IMR-90 (cell line): Measurements from ENCODE around the gene MLXIPL. TPM values are rescaled to one million over a fixed set of nuclear protein-coding genes. Genes with fewer than 3 reads are reported as not detected.

Source experiments
- ATAC-seq: fragments of 200-7000 bp; cut with Tn5 transposase; 2 replicates; pipeline ENCODE4 v1.9.1; 2020; ENCODE audit warnings: low read depth, mild to moderate bottlenecking, moderate library complexity
- BruUV-seq: library from RNA; stranded (reverse); fragments of 400-500 nt; replicated peaks from 2 replicates; lab custom pipeline; 2021; lab: Mats Ljungman, UMichigan
- CTCF ChIA-PET: fragments of 300-600 bp; formaldehyde crosslinking; extraction: SDS; loops from one replicate; lab custom pipeline; 2021; ENCODE audit warnings: antibody characterized with exemption; lab: Yijun Ruan, JAX
- POLR2A ChIA-PET: fragments of 300-600 bp; sonication (Branson Sonifier 250); formaldehyde crosslinking; loops from one replicate; lab custom pipeline; 2022; ENCODE audit warnings: antibody characterized with exemption; ENCODE audit not compliant: unreplicated experiment; lab: Charles Lee
- DNase-seq: peaks from one replicate; pipeline ENCODE4 v3.0.0; 2013
- H2AFZ ChIP-seq: replicated peaks from 2 replicates; pipeline ENCODE3; 2013; ENCODE audit warnings: low read length, mild to moderate bottlenecking; ENCODE audit not compliant: poor library complexity
- H2AK5ac ChIP-seq: 2 replicates; pipeline ENCODE4 v1.6.1; 2013; ENCODE audit warnings: low read depth, low read length, inconsistent platforms
- H2AK9ac ChIP-seq: replicated peaks from 2 replicates; pipeline ENCODE3; 2013; ENCODE audit warnings: mild to moderate bottlenecking, low read depth, low read length, moderate library complexity; ENCODE audit not compliant: poor library complexity
- H2BK120ac ChIP-seq: 2 replicates; pipeline ENCODE4 v1.6.1; 2013; ENCODE audit warnings: low read depth, low read length, inconsistent platforms
- H2BK15ac ChIP-seq: 3 replicates; pipeline ENCODE4 v1.6.1; 2013; ENCODE audit warnings: low read depth, low read length, inconsistent platforms
- H2BK20ac ChIP-seq: 2 replicates; pipeline ENCODE4 v1.6.1; 2013; ENCODE audit warnings: low read depth, mild to moderate bottlenecking, inconsistent platforms, low read length, moderate library complexity
- H2BK5ac ChIP-seq: 2 replicates; pipeline ENCODE4 v1.6.1; 2013; ENCODE audit warnings: mild to moderate bottlenecking, low read depth, low read length, inconsistent platforms; ENCODE audit not compliant: poor library complexity, severe bottlenecking
- H3K14ac ChIP-seq: replicated peaks from 2 replicates; pipeline ENCODE4 v1.6.1; 2013; ENCODE audit warnings: low read depth, low read length, inconsistent platforms
- H3K18ac ChIP-seq: 2 replicates; pipeline ENCODE4 v1.6.1; 2013; ENCODE audit warnings: low read depth, low read length, control low read depth
- H3K23ac ChIP-seq: 2 replicates; pipeline ENCODE4 v1.6.1; 2013; ENCODE audit warnings: low read depth, low read length, inconsistent platforms
- H3K27ac ChIP-seq: 2 replicates; pipeline ENCODE4 v1.5.1; 2013; ENCODE audit warnings: mild to moderate bottlenecking, control low read depth, low read length; ENCODE audit not compliant: insufficient read depth
- H3K27me3 ChIP-seq: 2 replicates; pipeline ENCODE4 v1.6.1; 2013; ENCODE audit warnings: low read length; ENCODE audit not compliant: control insufficient read depth, insufficient read depth
- H3K36me3 ChIP-seq: 2 replicates; pipeline ENCODE4 v1.6.1; 2013; ENCODE audit warnings: low read length, mixed read lengths; ENCODE audit not compliant: control insufficient read depth, insufficient read depth
- H3K4ac ChIP-seq: 2 replicates; pipeline ENCODE4 v1.6.1; 2013; ENCODE audit warnings: low read depth, low read length, inconsistent platforms
- H3K4me1 ChIP-seq: 2 replicates; pipeline ENCODE4 v1.6.1; 2013; ENCODE audit warnings: low read length, mixed read lengths; ENCODE audit not compliant: control insufficient read depth, insufficient read depth
- H3K4me2 ChIP-seq: 2 replicates; pipeline ENCODE4 v1.6.1; 2013; ENCODE audit warnings: low read depth, mild to moderate bottlenecking, control low read depth, low read length, moderate library complexity
- H3K4me3 ChIP-seq: 2 replicates; pipeline ENCODE4 v1.5.1; 2013; ENCODE audit warnings: low read depth, mild to moderate bottlenecking, control low read depth, low read length, moderate library complexity; ENCODE audit not compliant: insufficient read depth
- H3K56ac ChIP-seq: 2 replicates; pipeline ENCODE4 v1.6.1; 2013; ENCODE audit warnings: low read length, inconsistent platforms; ENCODE audit not compliant: insufficient read depth; ENCODE audit errors: extremely low read depth
- H3K79me1 ChIP-seq, 2 experiments: 2 replicates each; pipeline ENCODE4 v1.6.1; 2013; ENCODE audit warnings: low read length in 2 of 2, inconsistent platforms in 1 of 2, low read depth in 1 of 2
- H3K9ac ChIP-seq: 2 replicates; pipeline ENCODE4 v1.6.1; 2013; ENCODE audit warnings: low read depth, low read length, control low read depth
- H3K9me1 ChIP-seq: 2 replicates; pipeline ENCODE4 v1.6.1; 2013; ENCODE audit warnings: low read length, inconsistent platforms; ENCODE audit not compliant: insufficient read depth
- H3K9me3 ChIP-seq: 2 replicates; pipeline ENCODE4 v1.6.1; 2013; ENCODE audit warnings: low read length; ENCODE audit not compliant: control insufficient read depth, insufficient read depth
- H4K20me1 ChIP-seq: 2 replicates; pipeline ENCODE4 v1.6.1; 2013; ENCODE audit warnings: low read length, inconsistent platforms; ENCODE audit not compliant: insufficient read depth
- H4K5ac ChIP-seq: 2 replicates; pipeline ENCODE4 v1.6.1; 2013; ENCODE audit warnings: mild to moderate bottlenecking, low read depth, low read length, control low read depth
- H4K8ac ChIP-seq, 2 experiments: 2 replicates each; pipeline ENCODE4 v1.6.1; 2013; ENCODE audit warnings: low read depth in 2 of 2, low read length in 2 of 2, control low read depth in 1 of 2, inconsistent platforms in 1 of 2
- H4K91ac ChIP-seq: 2 replicates; pipeline ENCODE4 v1.6.1; 2013; ENCODE audit warnings: low read depth, low read length, inconsistent platforms; ENCODE audit not compliant: insufficient read depth
- BHLHE40 ChIP-seq: fragments of 150-350 bp; IDR thresholded peaks from 2 replicates; pipeline ENCODE4 v1.6.1; 2016; ENCODE audit warnings: mild to moderate bottlenecking, low read depth, low read length
- CHD1 ChIP-seq: IDR thresholded peaks from 2 replicates; pipeline ENCODE4 v1.6.1; 2012; ENCODE audit warnings: low read depth, low read length, improper control_type of control experiment
- FOS ChIP-seq: fragments of 150-350 bp; IDR thresholded peaks from 2 replicates; pipeline ENCODE4 v1.6.1; 2016; ENCODE audit warnings: low read depth, low read length
- MAZ ChIP-seq: IDR thresholded peaks from 2 replicates; pipeline ENCODE4 v1.6.1; 2012; ENCODE audit warnings: low read depth, mild to moderate bottlenecking, low read length, improper control_type of control experiment, moderate library complexity, borderline replicate concordance
- MXI1 ChIP-seq: IDR thresholded peaks from 2 replicates; pipeline ENCODE4 v1.6.1; 2012; ENCODE audit warnings: low read depth, mild to moderate bottlenecking, low read length, moderate library complexity, borderline replicate concordance
- POLR2A ChIP-seq: IDR thresholded peaks from 2 replicates; pipeline ENCODE4 v1.6.1; 2012; ENCODE audit warnings: mild to moderate bottlenecking, low read depth, low read length
- RAD21 ChIP-seq: IDR thresholded peaks from 2 replicates; pipeline ENCODE4 v1.6.1; 2012; ENCODE audit warnings: low read length, improper control_type of control experiment
- RFX5 ChIP-seq: IDR thresholded peaks from 2 replicates; pipeline ENCODE4 v1.8.0; 2012; ENCODE audit warnings: low read depth, mild to moderate bottlenecking, low read length, moderate library complexity
- SMC3 ChIP-seq: fragments of 150-350 bp; IDR thresholded peaks from 2 replicates; pipeline ENCODE4 v1.6.1; 2016; ENCODE audit warnings: low read depth, mild to moderate bottlenecking, antibody characterized with exemption, low read length, moderate library complexity
- WGBS, 2 experiments: methylation state at CpG; one replicate each; pipeline versions ENCODE4 v1.1.5 to v1.1.7; 2013; ENCODE audit warnings: missing lambda C conversion rate in 2 of 2; ENCODE audit not compliant: insufficient read length in 1 of 2; ENCODE audit errors: extremely low coverage in 2 of 2; 5-methylcytosine and 5-hydroxymethylcytosine counted together
- dilution Hi-C: fragments of 300-500 bp; cut with HindIII; formaldehyde crosslinking; loops from one replicate; pipeline ENCODE4 v1.14.3; 2018; ENCODE audit warnings: low sequenced_read_pairs; ENCODE audit not compliant: unreplicated experiment
- in situ Hi-C: fragments of 300-500 bp; cut with MboI; formaldehyde crosslinking; loops from 3 replicates; pipeline ENCODE4 v1.14.3; 2019; ENCODE audit warnings: low sequenced_read_pairs, inconsistent platforms, mixed read lengths
- intact Hi-C: fragments of 100-400 bp; cut with micrococcal nuclease; formaldehyde crosslinking; loops from 2 replicates; pipeline ENCODE4 v1.10.0; 2022
- polyA plus RNA-seq, 3 experiments: library from polyadenylated mRNA; depleted of rRNA; stranded (reverse); fragments of >200 nt; gene quantifications; 2 replicates each; pipeline ENCODE4 v1.2.3, GENCODE V29; 2012; ENCODE audit warnings: low replicate concordance in 1 of 3
- total RNA-seq: library from RNA; depleted of rRNA; stranded (reverse); fragments of >200 nt; gene quantifications from 2 replicates; pipeline ENCODE4 v1.2.3, GENCODE V29; 2012
- TF ChIP-seq, protein P1 (sequence below): fragments of 150-350 bp; IDR thresholded peaks from 2 replicates; pipeline ENCODE4 v1.6.1; 2016; ENCODE audit warnings: low read depth, mild to moderate bottlenecking, low read length, moderate library complexity, borderline replicate concordance
- TF ChIP-seq, protein P2 (sequence below): conservative IDR thresholded peaks from 2 replicates; pipeline ENCODE4 v1.5.1; 2012; ENCODE audit warnings: mild to moderate bottlenecking, low read depth, low read length, improper control_type of control experiment
- TF ChIP-seq, protein P3 (sequence below): fragments of 150-350 bp; IDR thresholded peaks from 2 replicates; pipeline ENCODE4 v1.6.1; 2017; ENCODE audit warnings: mild to moderate bottlenecking, antibody characterized with exemption, low read length, low read depth

The MLXIPL gene
- total and polyA plus RNA-seq, 2 of the 4 experiments (the other 2 are of a cell fraction) = not detected

DNA sequence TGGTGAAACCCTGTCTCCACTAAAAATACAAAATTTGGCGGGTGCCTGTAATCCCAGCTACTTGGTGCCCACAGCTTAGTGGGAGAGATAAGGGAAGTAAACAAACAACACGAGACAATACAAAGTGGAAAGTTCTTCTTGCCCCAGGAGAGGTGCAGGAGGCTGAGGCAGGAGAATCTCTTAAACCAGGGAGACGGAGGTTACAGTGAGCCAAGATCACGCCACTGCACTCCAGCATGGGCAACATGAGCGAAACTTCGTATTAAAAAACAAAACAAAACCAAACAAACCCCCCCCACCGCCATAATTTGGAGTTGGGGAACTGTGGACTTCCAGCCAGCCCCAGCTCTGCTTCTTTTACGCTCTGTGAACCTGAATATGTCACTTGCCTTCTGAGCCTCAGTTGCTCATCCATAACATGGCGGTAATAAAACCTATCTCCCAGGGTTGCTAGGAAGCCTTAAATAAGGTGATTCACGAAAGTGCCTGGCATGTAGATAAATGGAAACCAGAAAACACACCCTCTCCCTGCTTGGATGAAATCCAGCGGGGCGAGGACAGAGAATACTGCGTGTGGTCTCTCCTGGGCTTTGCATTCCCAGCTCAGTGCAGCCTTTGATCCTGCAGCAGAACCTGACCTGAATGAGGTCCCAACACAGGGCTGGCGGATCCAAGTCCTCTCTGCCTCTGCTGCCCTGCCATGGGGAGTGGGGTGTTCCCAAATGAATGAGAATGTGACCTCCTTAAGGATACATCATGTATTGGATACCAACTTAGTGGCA lies 10.2 kb downstream of the MLXIPL start:
- H2AK5ac ChIP-seq = no peak overlapping the region
- 60% methylated on average over 1 of the region's 14 CpGs; no CpG with 5 or more reads in 1 of the 2 experiments for WGBS, 2 experiments
- ChIA-PET CTCF (interaction anchor here (0.8 kb wide), 1 partner anchor 54 kb away, joined by 3 read pairs; no protein-coding TSS in a partner anchor), POLR2A (no interaction called here)
- H3K4me1 ChIP-seq = no peaks in the 10 kb centered on the region
- no peak overlapping the region for H2BK15ac ChIP-seq
- H3K4ac ChIP-seq = no peak overlapping the region
- no peak overlapping the region for H4K8ac ChIP-seq
- H4K5ac ChIP-seq = no peak overlapping the region
- no peak overlapping the region for H3K27ac ChIP-seq
- H4K20me1 ChIP-seq = no peaks in the 10 kb centered on the region; the same call in 1 of the 2 replicates
- no peak overlapping the region for H3K9ac ChIP-seq
- peaks cover 27% of the 10 kb centered on the region for H3K27me3 ChIP-seq
- no peaks in the 10 kb centered on the region; the same call in 1 of the 2 replicates for H3K9me1 ChIP-seq
- intact Hi-C loops (loop anchor here (2.0 kb wide), 1 partner anchor 53 kb away; the partner anchor contains the start of gene VPS37D), dilution Hi-C loops (no loop called here), in situ Hi-C loops (loop anchor here (10.0 kb wide), 1 partner anchor 241 kb away; no protein-coding TSS in a partner anchor)
- no peak overlapping the region for H3K18ac ChIP-seq
- H3K56ac ChIP-seq = no peak overlapping the region
- DNase-seq (no peak), ATAC-seq (no peak)
- H3K4me3 ChIP-seq = no peak overlapping the region
- H3K14ac ChIP-seq = 0 out of 2 replicates have a peak overlapping the region, but pooled peaks have one; percentile 22
- H2AK9ac ChIP-seq = peak overlapping the region; percentile 5
- no peak overlapping the region for H2BK20ac ChIP-seq
- H3K9me3 ChIP-seq = no peaks in the 10 kb centered on the region
- H3K36me3 ChIP-seq = no peaks in the 10 kb centered on the region
- no peak overlapping the region for H4K91ac ChIP-seq
- no TSS peak for BruUV-seq
- H3K79me1 ChIP-seq = no peaks in the 10 kb centered on the region
- no peak overlapping the region for H3K4me2 ChIP-seq
- no peak overlapping the region for H2BK120ac ChIP-seq
- no peak overlapping the region for H3K23ac ChIP-seq
- TF ChIP-seq, protein P1, sequence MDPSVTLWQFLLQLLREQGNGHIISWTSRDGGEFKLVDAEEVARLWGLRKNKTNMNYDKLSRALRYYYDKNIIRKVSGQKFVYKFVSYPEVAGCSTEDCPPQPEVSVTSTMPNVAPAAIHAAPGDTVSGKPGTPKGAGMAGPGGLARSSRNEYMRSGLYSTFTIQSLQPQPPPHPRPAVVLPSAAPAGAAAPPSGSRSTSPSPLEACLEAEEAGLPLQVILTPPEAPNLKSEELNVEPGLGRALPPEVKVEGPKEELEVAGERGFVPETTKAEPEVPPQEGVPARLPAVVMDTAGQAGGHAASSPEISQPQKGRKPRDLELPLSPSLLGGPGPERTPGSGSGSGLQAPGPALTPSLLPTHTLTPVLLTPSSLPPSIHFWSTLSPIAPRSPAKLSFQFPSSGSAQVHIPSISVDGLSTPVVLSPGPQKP = no peak
- no peak for TF ChIP-seq POLR2A
- no peak for TF ChIP-seq CHD1
- TF ChIP-seq MAZ = no peak
- TF ChIP-seq FOS = no peak
- TF ChIP-seq BHLHE40 = no peak
- no peak for TF ChIP-seq MXI1
- TF ChIP-seq RAD21 = no peak
- no peak for TF ChIP-seq RFX5
- TF ChIP-seq, protein P2, sequence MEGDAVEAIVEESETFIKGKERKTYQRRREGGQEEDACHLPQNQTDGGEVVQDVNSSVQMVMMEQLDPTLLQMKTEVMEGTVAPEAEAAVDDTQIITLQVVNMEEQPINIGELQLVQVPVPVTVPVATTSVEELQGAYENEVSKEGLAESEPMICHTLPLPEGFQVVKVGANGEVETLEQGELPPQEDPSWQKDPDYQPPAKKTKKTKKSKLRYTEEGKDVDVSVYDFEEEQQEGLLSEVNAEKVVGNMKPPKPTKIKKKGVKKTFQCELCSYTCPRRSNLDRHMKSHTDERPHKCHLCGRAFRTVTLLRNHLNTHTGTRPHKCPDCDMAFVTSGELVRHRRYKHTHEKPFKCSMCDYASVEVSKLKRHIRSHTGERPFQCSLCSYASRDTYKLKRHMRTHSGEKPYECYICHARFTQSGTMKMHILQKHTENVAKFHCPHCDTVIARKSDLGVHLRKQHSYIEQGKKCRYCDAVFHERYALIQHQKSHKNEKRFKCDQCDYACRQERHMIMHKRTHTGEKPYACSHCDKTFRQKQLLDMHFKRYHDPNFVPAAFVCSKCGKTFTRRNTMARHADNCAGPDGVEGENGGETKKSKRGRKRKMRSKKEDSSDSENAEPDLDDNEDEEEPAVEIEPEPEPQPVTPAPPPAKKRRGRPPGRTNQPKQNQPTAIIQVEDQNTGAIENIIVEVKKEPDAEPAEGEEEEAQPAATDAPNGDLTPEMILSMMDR = no peak
- TF ChIP-seq, protein P3, sequence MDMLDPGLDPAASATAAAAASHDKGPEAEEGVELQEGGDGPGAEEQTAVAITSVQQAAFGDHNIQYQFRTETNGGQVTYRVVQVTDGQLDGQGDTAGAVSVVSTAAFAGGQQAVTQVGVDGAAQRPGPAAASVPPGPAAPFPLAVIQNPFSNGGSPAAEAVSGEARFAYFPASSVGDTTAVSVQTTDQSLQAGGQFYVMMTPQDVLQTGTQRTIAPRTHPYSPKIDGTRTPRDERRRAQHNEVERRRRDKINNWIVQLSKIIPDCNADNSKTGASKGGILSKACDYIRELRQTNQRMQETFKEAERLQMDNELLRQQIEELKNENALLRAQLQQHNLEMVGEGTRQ = no peak
- no peak for TF ChIP-seq SMC3
- no peak overlapping the region for H2AFZ ChIP-seq
- H2BK5ac ChIP-seq = no peak overlapping the region
